Kidney glomerular epithelial cell (primary cell): ENCODE results near the gene ZNF280D.

Experiments used
- DNase-seq: peaks from one replicate; lab custom pipeline; 2025; lab: John Stamatoyannopoulos, UW

Gene ZNF280D

DNA sequence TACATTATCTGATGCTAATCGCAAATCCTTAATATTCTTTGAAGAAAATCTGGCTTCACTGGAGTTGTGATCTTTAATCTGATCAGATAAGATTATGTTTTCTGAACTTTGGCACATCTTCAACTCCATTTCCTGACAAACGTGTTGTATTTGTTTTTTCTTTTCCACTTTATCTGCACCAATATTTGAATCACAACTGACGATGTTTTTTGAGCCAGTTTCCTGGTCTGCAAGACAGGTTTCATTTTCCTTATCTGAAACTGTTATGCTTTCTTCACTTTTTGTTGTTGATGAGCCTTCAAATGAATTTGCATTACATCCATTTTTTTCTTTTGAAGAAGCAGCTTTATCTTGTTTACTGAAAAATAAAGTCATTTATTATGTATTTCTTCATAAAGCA lies 101.5 kb downstream of the ZNF280D start:
- no peak for DNase-seq

DNA sequence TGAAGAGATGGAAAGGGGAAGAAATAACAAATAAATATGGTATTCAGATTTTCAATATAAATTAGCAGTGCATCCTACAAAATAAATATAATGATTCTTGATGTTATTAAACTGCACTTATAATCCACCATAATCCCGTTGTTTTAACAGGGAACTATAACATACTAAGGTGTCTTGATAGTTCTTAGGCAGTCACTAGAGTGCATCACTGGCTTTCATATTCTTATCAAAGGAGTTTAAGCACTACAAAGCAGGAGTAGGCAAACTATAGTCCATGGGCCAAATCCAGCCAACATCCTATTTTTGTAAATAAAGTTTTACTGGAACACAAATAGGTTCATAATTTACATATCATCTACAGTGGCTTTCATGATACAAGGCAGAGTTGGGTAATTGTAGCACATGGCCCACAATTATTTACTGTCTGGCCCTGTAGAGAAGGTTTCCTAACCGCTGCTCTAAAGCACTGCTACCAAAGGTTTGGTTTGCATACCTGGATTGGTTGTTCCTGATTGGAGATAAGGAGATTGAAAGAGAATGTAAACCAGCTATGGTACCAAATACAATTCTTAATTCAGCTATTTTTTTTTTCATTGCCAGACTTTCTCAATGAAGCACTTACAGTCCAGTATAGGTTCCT lies 104.3 kb downstream of the ZNF280D start:
- DNase-seq: no peak

- DNase-seq: no peak
Measured at GRCh38 chr15:56619887-56620286, 113.4 kb downstream of the ZNF280D start.

DNA sequence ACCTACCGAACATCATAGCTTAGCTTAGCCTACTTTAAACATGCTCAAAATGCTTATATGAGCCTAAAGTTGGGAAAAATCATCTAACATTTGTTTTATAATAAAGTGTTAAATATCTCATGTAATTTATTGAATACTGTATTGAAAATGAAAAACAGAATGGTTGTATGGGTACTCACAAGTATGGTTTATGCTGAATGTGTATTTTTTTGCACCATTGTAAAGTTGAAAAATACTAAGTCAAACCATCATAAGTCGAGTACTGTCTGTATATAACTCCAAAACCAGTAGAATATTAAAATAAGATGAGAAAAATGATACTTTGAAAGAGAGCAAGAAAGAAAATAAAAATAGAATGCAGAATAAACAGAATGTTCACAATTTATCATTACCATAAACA lies 115.7 kb downstream of the ZNF280D start:
- no peak for DNase-seq

DNA sequence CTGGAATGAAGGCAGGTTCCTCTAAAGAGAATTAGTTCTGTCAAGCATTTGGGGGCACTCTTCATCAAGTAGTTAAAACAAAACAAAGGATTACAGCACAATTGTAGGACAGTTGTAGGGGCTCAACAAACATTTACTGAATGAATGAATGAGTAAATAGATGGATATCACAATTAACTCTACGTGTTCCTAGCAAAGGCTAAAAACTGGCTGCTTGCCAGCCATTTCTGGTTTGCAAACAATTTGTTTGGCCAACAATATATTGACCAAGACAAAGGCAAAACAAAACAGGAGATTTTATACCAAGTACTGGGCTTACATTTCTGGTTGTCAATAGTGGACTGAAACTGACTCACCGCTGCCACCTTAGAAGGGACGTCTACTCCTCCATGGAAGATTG lies 116.8 kb downstream of the ZNF280D start:
- no peak for DNase-seq

GRCh38 chr15:56613811-56614210 lies 119.5 kb downstream of the ZNF280D start:
- DNase-seq: no peak

- DNase-seq: no peak
Measured at GRCh38 chr15:56608993-56609392, 124.3 kb downstream of the ZNF280D start.

DNA sequence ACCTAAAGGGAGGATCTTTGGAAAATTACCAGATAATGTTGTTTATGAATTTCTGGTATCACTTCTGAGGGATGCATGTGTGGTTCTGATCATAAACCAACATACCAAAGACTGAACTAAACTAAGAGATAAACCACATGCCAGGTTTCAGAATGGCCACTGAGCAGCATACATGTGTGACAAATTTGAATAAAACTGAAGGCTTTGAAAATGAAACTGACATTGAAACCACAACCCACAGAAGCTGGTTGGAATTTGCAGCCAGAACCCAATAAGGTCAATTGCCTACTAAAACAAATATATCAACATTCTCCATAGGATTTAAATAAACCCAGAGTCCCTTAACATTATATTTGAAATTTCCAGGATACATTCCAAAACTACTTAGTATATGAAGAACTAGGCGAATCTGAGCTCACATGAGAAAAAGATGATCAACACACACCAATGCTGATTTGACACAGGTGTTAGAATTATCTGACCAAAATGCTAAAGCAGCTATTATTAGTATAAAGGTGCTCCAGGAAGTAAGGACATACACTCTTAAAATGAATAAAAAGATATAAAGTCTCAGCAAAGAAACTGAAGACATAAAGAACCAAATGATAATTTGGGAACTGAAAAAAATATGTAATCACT lies 125.0 kb downstream of the ZNF280D start:
- no peak for DNase-seq

DNA sequence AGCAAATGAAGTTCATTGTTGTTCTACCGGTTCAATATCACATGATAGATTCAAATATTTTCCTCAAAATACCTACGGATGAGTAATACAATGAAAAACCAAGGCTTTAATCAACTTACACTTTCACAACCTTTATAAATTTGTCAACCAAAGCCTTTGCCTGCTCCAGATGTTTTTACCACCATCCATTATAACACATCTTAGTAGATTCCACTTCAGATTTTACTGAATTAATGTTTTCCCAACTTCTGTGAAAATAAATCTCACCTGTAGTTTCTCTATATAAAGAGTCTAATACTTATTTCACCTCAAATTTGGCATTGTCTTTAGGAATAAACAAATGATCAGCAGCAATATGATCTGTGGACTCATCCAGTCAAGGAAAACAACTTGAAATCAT lies 131.1 kb downstream of the ZNF280D start:
- no peak for DNase-seq

DNA sequence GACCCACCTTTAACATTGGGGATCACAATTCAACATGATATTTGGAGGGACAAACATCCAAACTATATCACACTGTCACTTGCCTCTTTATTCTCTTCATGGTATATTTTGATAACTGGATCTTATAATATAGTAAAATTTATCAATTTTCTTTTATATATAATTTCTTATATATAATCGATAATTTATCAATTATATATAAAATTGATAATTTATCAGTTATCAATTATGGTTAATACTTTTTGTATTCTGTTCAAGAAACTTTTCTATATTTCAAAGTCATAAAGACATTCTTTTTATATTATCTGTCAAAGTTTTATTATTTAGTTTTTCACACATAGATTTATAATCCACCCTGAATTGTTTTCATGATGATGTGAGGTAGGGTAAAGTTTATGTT lies 132.9 kb downstream of the ZNF280D start:
- DNase-seq: no peak

GRCh38 chr15:56598991-56599390 lies 134.3 kb downstream of the ZNF280D start:
- no peak for DNase-seq

GRCh38 chr15:56587686-56588085 lies 145.6 kb downstream of the ZNF280D start:
- DNase-seq: no peak

DNA sequence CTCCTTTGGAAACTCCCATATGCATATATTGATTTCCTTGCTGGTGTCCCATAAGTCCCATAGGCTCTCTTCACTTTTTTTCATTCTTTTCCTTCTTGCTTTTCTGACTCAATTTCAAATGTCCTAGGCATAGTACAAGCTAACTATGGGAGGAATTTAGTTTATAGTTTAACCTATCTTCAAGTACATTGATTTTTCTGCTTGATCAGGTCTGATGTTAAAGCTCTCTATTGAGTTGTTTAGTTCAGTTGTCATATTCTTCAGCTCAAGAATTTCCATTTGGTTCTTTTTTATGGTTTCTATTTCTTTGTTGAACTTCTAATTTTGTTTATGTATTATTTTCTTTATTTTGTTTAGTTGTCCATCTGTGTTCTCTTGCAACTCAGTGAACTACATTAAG lies 147.1 kb downstream of the ZNF280D start:
- no peak for DNase-seq

- no peak for DNase-seq
Measured at GRCh38 chr15:56582785-56583184, 150.5 kb downstream of the ZNF280D start.
